UCSD-AML1 (cell line): ENCODE results near the gene SLC43A2.
"Not testable (repeated sequence)": the region's sequence is repeated elsewhere in the genome, so short reads cannot be mapped to it uniquely, and the experiment has no call there.

Experiments
- DNase-seq: peaks from one replicate; lab custom pipeline; 2025; ENCODE audit not compliant: unreplicated experiment; lab: John Stamatoyannopoulos, UW

The SLC43A2 gene

GRCh38 chr17:1590029-1590746, 38.4 kb downstream of the SLC43A2 start:
- DNase-seq, result peak; percentile 50

GRCh38 chr17:1588821-1589585, 39.6 kb downstream of the SLC43A2 start:
- no peak for DNase-seq

- DNase-seq, result no peak
Measured at GRCh38 chr17:1584167-1584566, 44.5 kb downstream of the SLC43A2 start.

- DNase-seq, result no peak
Measured at GRCh38 chr17:1583556-1583955, 45.1 kb downstream of the SLC43A2 start.

GRCh38 chr17:1582374-1582773, 46.3 kb downstream of the SLC43A2 start:
- DNase-seq, result no peak

- no peak for DNase-seq
Measured at GRCh38 chr17:1580979-1581676, 47.5 kb downstream of the SLC43A2 start.

- DNase-seq, result no peak
Measured at GRCh38 chr17:1578029-1578428, 50.6 kb downstream of the SLC43A2 start.

GRCh38 chr17:1577583-1578013, 51.0 kb downstream of the SLC43A2 start:
- peak; percentile 72 for DNase-seq

- peak; percentile 90 for DNase-seq
Measured at GRCh38 chr17:1577182-1577581, 51.5 kb downstream of the SLC43A2 start.

- no peak for DNase-seq
Measured at GRCh38 chr17:1576500-1576899, 52.1 kb downstream of the SLC43A2 start.

GRCh38 chr17:1574697-1575471, 53.8 kb downstream of the SLC43A2 start:
- DNase-seq, result no peak

- peak; percentile 87 for DNase-seq
Measured at GRCh38 chr17:1573932-1574696, 54.5 kb downstream of the SLC43A2 start.

GRCh38 chr17:1572646-1573045, 56.0 kb downstream of the SLC43A2 start:
- DNase-seq, result not testable (repeated sequence)

GRCh38 chr17:1571341-1571704, 57.3 kb downstream of the SLC43A2 start:
- no peak for DNase-seq

- DNase-seq, result no peak
Measured at GRCh38 chr17:1568950-1569810, 59.5 kb downstream of the SLC43A2 start.

- peak; percentile 21 for DNase-seq
Measured at GRCh38 chr17:1566505-1567199, 62.0 kb downstream of the SLC43A2 start.

GRCh38 chr17:1565877-1566276, 62.8 kb downstream of the SLC43A2 start:
- DNase-seq, result no peak

GRCh38 chr17:1563786-1564613, 64.6 kb downstream of the SLC43A2 start:
- DNase-seq, result no peak
